Renal cortex interstitium (tissue), 11 donors: ENCODE data around the gene DPP3. TPM values are rescaled to one million over a fixed set of nuclear protein-coding genes. Genes with fewer than 3 reads are reported as not detected.

Experiments used
- DNase-seq, 11 donors: peaks; one replicate each; pipeline ENCODE4 v3.0.0-alpha.2; 2013; ENCODE audit warnings: low read depth in 9 of 11, low spot score in 4 of 11; ENCODE audit errors: extremely low read depth in 1 of 11
- polyA plus RNA-seq, 3 donors: library from polyadenylated mRNA; unstranded; fragments of 120-200 nt; gene quantifications; one replicate each; pipeline ENCODE4 v1.2.1, GENCODE V29; 2013; ENCODE audit not compliant: insufficient read length in 3 of 3

Gene DPP3
- polyA plus RNA-seq, 3 donors: 20.0 to 26.1 (median 23.6) TPM

DNA sequence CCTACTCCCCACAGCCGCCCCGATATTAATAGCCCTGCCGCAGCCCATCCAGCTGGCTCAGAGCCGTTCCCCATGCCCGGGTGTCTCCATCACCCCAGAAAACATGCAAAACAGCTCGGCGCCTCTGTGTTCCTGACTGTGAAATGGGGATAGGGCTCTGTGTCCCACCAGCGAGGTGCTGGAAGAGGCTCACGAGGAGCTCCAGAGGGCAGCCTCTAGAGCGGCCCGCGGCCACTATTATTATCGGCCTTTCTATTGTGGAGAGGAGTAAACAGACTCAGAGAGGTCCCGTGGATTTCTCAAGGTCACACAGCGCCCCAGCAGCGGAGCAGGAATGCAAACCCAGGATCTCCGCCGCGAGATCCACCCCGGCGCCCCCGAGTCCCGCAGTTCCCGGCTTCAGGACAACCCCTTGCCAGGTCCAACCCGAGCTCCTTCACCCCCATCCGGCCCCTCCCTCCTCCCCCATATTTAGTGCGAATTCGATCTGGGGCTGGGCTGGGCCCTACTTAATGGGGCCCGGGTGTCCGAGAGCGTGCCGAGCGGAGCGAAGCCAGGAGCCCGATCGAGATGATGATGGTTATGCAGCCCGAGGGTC lies 66.2 kb downstream of the DPP3 start, which contains the start of gene ACTN3:
ACTN3 (plus strand) TSS at position 536 of the 598 bp plus-strand sequence; CDS start at position 571, 35 bp downstream.
- no peak for DNase-seq

DNA sequence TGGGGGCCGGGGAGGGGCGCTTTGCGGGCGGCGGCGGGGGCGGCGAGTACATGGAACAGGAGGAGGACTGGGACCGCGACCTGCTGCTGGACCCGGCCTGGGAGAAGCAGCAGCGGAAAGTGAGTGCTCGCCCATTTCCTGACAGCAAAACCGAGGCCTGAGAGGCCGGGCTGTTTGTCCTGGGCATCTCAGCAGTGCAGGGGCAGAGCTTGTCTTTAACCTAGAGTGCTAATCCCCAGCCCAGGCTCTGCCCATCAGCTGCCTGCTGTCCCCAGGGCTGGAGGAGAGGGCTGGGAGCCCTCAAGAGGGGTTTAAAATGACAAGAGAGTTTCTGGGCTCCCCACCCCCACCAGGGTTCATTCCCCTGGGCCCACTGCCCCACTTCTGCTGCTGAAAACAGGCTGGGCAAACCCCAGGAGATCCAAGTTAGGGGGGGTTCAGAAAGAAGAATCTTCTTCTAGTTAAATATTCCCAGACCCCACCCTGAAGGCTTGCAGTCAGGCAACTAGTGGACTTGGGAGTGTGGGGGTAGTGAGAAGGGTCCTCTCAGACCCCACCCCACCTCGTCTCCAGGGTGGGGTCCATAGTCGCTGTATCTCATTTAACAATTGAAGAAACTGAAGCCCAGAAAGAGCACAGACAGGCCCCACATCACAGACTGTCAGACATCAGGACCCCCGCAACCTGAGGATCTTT lies 66.9 kb downstream of the DPP3 start:
- no peak for DNase-seq

DNA sequence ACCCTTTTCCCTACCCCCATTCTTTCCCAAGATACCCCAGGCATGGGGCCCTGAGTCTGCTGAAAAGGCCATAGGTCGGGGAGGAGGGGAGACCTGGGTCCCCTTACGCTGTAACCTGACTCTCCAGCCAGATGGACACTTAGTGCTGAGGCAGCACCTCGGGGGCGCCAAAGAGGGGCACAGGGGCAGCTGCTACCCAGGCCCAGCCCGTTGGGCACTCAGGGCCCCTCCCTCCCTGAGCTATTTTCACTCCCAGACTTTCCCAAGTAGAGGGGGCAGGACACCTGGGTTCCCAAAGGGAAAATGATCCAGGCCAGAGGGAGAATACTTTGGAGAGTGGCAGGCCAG lies 67.4 kb downstream of the DPP3 start:
- no peak for DNase-seq

DNA sequence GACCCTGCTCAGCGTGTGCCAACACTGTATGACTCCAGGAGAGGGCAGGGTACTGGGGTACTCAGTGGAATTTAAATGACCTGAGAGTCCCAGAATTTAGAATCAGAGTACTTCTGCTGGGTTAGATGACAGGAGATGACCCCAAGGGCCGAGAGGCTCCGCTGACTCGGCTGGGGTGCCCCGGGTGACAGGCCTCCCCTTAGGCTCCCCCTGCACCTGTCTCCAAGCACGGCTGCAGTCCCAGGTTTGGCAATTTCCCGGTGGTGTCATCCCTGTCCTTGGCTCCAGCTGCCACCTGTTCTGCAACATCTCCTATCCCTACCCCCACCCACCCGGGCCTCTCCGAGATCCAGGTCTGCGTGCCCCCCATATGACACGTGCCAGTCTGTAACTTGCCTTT lies 67.8 kb downstream of the DPP3 start:
- no peak for DNase-seq

DNA sequence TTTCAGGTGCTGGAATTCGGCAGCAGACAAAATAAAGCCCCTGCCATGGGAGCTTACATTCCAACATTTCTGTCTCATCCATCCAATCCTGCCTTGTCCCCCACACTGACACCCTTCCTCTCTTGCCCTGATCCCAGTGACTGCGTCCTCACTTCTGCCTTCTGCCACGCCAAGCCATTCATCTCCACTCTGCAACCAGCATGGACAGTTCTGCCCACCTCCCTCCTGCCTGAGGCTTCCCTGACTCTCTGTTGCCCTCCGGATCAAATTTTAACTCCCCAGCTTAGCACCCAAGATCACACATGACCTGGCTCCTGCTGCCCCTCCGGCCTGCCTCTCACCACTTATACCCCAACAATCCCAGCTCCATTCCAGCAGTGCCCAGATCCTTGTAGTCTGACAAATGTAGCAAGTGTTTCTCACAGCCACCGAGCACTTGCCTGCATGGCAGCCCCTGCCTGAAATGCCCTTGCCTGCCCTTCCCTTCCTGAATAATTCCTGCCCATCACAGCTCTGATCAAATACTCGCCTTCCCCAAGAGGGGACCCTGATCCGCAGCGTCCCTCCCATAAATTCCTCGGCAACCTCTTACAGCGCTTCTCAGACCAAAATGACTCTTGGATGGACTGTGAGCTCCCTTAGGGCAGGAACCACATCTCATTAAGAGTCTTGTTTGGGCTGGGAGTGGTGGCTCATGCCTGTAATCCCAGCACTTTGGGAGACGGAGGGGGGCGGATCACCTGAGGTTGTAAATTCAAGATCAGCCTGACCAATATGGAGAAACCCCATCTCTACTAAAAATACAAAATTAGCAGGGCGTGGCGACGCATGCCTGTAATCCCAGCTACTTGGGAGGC lies 68.8 kb downstream of the DPP3 start:
- DNase-seq: no peak

DNA sequence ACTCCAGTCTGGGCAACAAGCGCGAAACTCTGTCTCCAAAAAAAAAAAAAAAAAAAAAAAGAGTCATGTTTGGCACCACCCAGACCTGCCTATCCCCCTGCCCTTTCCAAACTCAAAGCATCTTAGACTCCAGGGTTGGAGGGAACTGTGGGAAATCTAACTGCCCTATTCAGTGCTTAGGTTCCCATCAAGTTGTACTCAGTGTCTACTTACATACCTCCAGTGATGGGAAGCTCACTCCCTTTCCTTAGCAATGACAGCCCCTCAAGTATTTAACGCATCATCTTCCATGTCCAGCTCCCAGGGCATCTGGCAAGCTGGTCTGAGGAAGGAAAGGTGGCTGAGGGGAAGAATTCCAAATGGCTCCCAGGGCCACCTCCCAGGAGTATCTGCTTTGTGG lies 69.5 kb downstream of the DPP3 start:
- DNase-seq: no peak

DNA sequence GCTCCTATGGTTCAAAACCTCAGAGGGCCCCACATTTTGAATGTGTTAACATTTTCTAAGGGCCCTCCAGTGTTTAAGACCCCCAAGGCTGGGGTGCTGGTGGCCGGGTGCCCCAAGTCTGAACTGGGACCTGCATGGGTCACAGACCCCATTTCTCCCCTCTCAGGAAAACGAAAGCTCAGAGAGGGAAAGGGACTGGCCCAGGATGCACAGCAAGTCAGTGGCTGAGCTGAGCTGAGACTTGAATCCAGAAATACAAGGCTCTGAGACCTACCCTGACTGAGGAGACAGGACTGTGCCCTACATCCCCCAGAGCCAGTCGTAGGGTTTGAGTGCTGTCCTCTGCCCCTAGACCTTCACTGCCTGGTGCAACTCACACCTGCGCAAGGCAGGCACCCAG lies 70.7 kb downstream of the DPP3 start:
- no peak for DNase-seq

DNA sequence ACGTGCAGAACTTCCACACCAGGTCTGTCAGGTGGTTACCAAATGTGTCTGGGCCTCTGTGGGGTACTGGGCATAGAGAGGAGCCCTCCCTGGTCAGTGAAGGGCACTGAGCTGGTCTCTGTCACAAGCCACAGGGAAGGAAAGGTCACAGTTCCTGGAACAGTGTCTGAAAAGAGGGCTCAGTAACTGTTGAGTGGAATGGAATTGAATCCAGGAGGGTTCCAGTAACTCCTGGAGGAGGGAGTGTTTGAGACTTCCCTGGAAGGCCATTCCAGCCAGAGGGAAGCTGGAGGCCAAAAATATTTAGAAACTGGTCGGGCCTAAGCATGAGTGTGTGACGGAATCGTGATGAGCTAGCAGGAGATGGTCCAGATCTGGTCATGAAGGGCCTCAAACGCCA lies 74.4 kb downstream of the DPP3 start:
- DNase-seq: no peak

DNA sequence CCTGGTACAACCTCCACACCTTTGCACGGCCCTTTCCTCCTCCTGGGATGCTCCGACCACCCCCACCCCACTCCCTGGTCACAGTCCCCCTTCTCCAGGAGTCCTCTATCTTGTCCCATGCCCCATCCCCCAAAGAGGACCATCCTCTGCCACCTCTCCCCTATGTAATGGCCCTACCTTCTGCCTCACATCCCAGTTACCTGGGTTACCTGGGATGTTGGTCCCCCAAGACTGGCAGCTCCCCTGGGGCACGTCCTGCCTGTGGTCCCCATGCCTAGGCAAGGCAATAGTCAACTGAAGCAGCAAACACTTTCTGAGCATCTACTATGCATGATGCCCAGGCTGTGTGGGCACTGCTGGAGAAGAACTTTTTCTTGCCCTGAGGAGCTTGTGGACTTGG lies 75.2 kb downstream of the DPP3 start:
- DNase-seq: no peak

DNA sequence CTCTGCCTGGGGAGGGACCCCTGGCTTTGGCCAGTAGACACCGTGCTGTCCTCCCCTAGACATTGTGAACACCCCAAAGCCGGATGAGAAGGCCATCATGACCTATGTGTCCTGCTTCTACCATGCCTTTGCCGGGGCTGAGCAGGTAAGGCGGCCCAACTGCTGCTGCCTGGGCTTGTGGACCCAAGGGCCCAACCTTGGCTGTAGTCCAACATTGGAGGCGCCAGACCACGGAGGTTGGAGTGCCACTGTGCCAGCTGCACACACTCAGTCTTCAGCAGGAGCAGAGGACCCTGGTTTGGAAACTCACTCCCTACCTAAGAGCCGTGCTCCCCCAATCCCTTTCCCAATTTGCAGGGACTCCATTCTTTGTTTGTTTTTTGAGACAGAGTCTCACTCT lies 75.9 kb downstream of the DPP3 start:
- no peak for DNase-seq

DNA sequence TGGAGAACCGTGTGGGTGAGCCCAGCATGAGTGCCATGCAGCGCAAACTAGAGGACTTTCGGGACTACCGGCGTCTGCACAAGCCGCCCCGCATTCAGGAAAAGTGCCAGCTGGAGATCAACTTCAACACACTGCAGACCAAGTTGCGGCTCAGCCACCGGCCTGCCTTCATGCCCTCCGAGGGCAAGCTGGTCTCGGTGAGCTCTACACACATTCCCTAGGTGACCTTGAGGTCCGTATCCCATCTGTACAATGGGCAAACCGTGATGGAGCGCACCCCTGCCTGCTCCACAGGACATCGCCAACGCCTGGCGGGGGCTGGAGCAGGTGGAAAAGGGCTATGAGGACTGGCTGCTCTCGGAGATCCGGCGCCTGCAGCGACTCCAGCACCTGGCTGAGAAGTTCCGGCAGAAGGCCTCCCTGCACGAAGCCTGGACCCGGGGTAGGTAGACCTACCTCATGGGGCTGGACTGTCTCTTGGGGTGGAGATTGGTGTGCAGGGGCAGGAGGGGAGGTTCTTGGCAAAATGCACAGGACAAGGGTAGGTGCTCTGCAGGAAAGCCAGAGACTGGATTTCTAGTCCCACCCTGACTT lies 77.6 kb downstream of the DPP3 start:
- DNase-seq: no peak

Other genes with a start within 250 kb of the DPP3 start
- gene KLC2, start 222.7 kb upstream of the DPP3 start, polyA plus RNA-seq: 10 to 100 TPM; 18.5 to 29.5 (median 27.7) TPM
- 100 to 1,000 TPM; 106 to 142 (median 126) TPM for gene RAB1B, start 211.8 kb upstream of the DPP3 start, polyA plus RNA-seq
- gene CNIH2, start 202.3 kb upstream of the DPP3 start, polyA plus RNA-seq: 1 to 10 TPM; 1.9 to 3.8 (median 3.7) TPM
- 10 to 100 TPM; 43.3 to 61.5 (median 57.3) TPM for gene YIF1A, start 191.3 kb upstream of the DPP3 start, polyA plus RNA-seq
- gene TMEM151A, start 188.5 kb upstream of the DPP3 start, polyA plus RNA-seq: under 1 TPM in 2 of 3 donors, not detected in 1; 0.07 to 0.09 TPM
- 10 to 100 TPM; 56.2 to 88.4 (median 60.0) TPM for gene CD248, start 163.4 kb upstream of the DPP3 start, polyA plus RNA-seq
- 1 to 10 TPM; 1.9 to 3.6 (median 2.8) TPM for gene RIN1, start 144.0 kb upstream of the DPP3 start, polyA plus RNA-seq
- 10 to 100 TPM; 27.0 to 35.4 (median 32.8) TPM for gene BRMS1, start 135.3 kb upstream of the DPP3 start, polyA plus RNA-seq
- 10 to 100 TPM; 47.9 to 56.7 (median 51.3) TPM for gene B4GAT1, start 132.8 kb upstream of the DPP3 start, polyA plus RNA-seq
- 10 to 100 TPM; 18.0 to 24.8 (median 22.0) TPM for gene SLC29A2, start 108.7 kb upstream of the DPP3 start, polyA plus RNA-seq
- gene NPAS4, start 59.4 kb upstream of the DPP3 start, polyA plus RNA-seq: under 1 TPM; 0.09 to 0.50 (median 0.30) TPM
- gene MRPL11, start 41.6 kb upstream of the DPP3 start, polyA plus RNA-seq: 10 to 100 TPM; 68.5 to 82.4 (median 73.3) TPM
- 1 to 10 TPM; 4.1 to 6.3 (median 5.9) TPM for gene PELI3, start 13.5 kb upstream of the DPP3 start, polyA plus RNA-seq
- gene BBS1, start 30.2 kb downstream of the DPP3 start, polyA plus RNA-seq: 10 to 100 TPM; 71.3 to 92.4 (median 71.7) TPM
- 10 to 100 TPM in 1 of 3 donors, 1 to 10 TPM in 2; 6.3 to 10.6 (median 9.2) TPM for gene ZDHHC24, start 65.6 kb downstream of the DPP3 start, polyA plus RNA-seq
- under 1 TPM; 0.38 to 0.56 (median 0.49) TPM for gene ACTN3, start 66.5 kb downstream of the DPP3 start, polyA plus RNA-seq
- 100 to 1,000 TPM in 1 of 3 donors, 10 to 100 TPM in 2; 94.9 to 103 (median 98.6) TPM for gene CTSF, start 88.2 kb downstream of the DPP3 start, polyA plus RNA-seq
- under 1 TPM; 0.23 to 0.35 (median 0.26) TPM for gene CCDC87, start 112.6 kb downstream of the DPP3 start, polyA plus RNA-seq
- gene CCS, start 112.8 kb downstream of the DPP3 start, polyA plus RNA-seq: 10 to 100 TPM; 37.4 to 75.3 (median 59.8) TPM
- gene RBM14, start 136.2 kb downstream of the DPP3 start, polyA plus RNA-seq: 100 to 1,000 TPM in 1 of 3 donors, 10 to 100 TPM in 2; 73.3 to 104 (median 79.2) TPM
- gene RBM4, start 158.3 kb downstream of the DPP3 start, polyA plus RNA-seq: 100 to 1,000 TPM; 227 to 261 (median 261) TPM
- gene RBM4B, start 197.5 kb downstream of the DPP3 start, polyA plus RNA-seq: 10 to 100 TPM; 68.3 to 74.4 (median 68.9) TPM
- gene SPTBN2, start 248.8 kb downstream of the DPP3 start, polyA plus RNA-seq: 10 to 100 TPM; 41.8 to 56.0 (median 54.1) TPM